ENCODE data around the gene ACACB. TPM values are rescaled to one million over a fixed set of nuclear protein-coding genes. Genes with fewer than 3 reads are reported as not detected.

Gene ACACB
- total RNA-seq, 4 donors from 2014 or later, result 19.6 to 38.2 (median 25.8) TPM

GRCh38 chr12:109087250-109087649 lies 29.1 kb upstream of the ACACB start:
- TF ChIP-seq POLR2A (IDR thresholded peaks at IDR 0.05) (no peak), CTCF (IDR thresholded peaks at IDR 0.05) (no peak)
- 71 to 77% methylated on average over 5 of the region's 5 CpGs for WGBS, 2 donors
- DNase-seq (ENCODE audit: low spot score in 2 of 2), result no peak
- no peak overlapping the region for H3K4me3 ChIP-seq (ENCODE audit: low read depth, poor library complexity, severe bottlenecking)
- intact Hi-C loops (cut with DNase I; ENCODE audit: low total_unique reads), result no loop called here

DNA sequence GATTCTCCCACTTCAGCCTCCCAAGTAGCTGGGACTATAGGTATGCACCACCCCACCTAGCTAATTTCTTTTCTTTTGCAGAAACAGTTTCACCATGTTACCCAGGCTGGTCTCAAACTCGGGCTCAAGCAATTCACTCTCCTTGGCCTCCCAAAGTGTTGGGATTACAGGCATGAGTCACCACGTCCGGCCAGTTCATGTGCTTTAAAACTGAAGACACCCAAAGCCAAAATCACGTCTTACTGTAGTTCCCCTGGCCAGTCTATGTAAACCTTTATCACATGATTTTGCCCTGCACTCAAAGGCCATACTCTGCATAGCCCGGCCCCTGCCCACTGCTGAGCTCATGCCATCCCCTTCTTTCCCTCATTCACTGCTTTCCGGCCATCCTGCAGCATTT lies 27.6 kb upstream of the ACACB start:
- 76 to 82% methylated on average over 6 of the region's 6 CpGs for WGBS, 2 donors
- DNase-seq (ENCODE audit: low spot score in 2 of 2), result no peak

GRCh38 chr12:109089683-109090082 lies 26.7 kb upstream of the ACACB start:
- intact Hi-C loops (cut with DNase I; ENCODE audit: low total_unique reads), result loop anchor here (10.0 kb wide), 1 partner anchor 525 kb away; the partner anchor contains the start of genes ISCU and SART3
- no peak for DNase-seq (ENCODE audit: low spot score in 2 of 2)
- 85% methylated on average over 7 of the region's 7 CpGs for WGBS, 2 donors
- TF ChIP-seq CTCF (IDR thresholded peaks at IDR 0.05), result no peak
- TF ChIP-seq POLR2A (IDR thresholded peaks at IDR 0.05), result no peak
- no peak overlapping the region for H3K4me3 ChIP-seq (ENCODE audit: low read depth, poor library complexity, severe bottlenecking)

More for the DNA sequence above, 27.6 kb upstream of the ACACB start:
- intact Hi-C loops (cut with DNase I; ENCODE audit: low total_unique reads), result no loop called here
- TF ChIP-seq CTCF (IDR thresholded peaks at IDR 0.05) (no peak), POLR2A (IDR thresholded peaks at IDR 0.05) (no peak)
- H3K4me3 ChIP-seq (ENCODE audit: low read depth, poor library complexity, severe bottlenecking), result no peak overlapping the region

DNA sequence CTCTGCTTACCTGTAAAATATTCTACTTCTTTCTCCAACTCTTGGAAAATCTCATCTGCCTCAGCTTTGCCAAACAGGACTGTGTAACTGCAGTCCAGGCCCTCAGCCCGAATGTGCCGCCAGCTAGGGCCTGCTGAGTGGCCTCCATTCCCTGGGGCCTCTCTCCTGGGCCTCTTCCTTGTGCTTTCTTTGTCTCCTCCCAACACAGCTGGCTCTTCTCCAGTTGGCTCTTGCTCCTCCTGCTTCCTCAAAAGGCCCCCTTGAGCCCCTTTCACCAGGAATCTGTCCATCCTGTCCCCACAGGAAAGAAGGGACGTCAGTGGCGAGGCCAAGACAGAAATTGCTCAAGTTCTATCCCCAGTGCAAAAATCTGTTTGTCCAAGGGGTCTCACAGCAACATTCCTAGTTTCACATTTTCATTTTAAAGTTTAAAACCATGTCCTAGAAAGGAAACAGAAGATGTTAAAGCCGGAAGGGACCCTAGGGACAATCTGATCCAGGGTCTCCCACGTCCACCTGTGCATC lies 23.8 kb upstream of the ACACB start:
- TF ChIP-seq CTCF (IDR thresholded peaks at IDR 0.05) (no peak), POLR2A (IDR thresholded peaks at IDR 0.05) (no peak)
- intact Hi-C loops (cut with DNase I; ENCODE audit: low total_unique reads), result loop anchor here (10.0 kb wide), 1 partner anchor 528 kb away; the partner anchor contains the start of genes ISCU and SART3
- 34 to 41% methylated on average over 6 of the region's 6 CpGs for WGBS, 2 donors
- no peak for DNase-seq (ENCODE audit: low spot score in 2 of 2)
- peak overlapping the region; percentile 17 for H3K4me3 ChIP-seq (ENCODE audit: low read depth, poor library complexity, severe bottlenecking)

DNA sequence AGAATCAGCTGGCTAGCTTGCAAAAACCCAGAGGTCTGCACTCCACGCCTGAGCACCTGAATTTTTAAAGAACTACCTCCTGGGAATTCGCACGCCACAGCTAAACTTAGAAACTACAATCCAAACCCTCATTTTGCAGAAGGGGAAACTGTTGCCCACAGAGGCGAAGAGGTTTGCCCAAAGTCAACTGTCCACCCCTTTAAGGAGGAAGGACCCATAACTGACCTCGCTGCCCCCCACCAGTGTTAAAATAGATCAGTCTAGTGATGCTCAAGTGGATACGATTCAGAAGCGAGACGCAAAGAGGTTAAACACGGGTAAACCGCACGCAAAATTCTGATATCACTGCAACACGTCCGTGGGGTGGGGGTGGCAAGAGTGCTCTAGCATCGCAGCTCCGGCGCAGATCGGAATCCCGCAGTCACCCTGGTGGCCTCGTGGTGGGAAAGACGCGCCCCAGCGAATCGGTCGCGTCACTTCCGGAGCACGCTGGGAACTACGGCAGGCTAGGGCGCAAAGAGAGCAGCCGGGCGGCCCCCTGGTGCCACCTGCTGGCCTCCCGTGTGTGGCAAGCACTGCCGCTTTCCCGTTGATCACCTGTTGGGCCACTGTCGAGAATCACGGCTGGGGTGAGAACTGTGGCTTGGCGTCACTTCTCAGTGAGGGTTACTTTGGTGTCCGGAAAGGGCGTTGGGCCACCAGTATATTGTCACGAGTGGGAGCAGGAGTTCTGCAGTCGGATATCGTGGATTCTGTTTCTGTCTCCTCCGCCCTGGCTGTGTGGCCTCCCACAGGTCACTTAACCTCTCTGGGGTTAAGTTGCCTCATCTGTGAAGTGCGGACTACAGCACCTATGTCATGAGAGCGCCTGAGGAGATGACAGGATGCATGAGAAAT lies 23.1 kb upstream of the ACACB start, which contains the start of gene ALKBH2:
Gene ALKBH2, minus strand, starts transcription at position 451 of the 897 bp plus-strand sequence. CDS start 686 bp downstream, outside the sequence.
- intact Hi-C loops (cut with DNase I; ENCODE audit: low total_unique reads), result loop anchor here (10.0 kb wide), 1 partner anchor 528 kb away; the partner anchor contains the start of genes ISCU and SART3
- WGBS, 2 donors, result 6% methylated on average over 35 to 41 of the region's 45 CpGs
- TF ChIP-seq CTCF (IDR thresholded peaks at IDR 0.05) (peak in 1 of 3 donors; percentile 99), POLR2A (IDR thresholded peaks at IDR 0.05) (no peak)
- peak within 1 kb of the TSS; percentile 17 for H3K4me3 ChIP-seq (ENCODE audit: low read depth, poor library complexity, severe bottlenecking)
- DNase-seq (ENCODE audit: low spot score in 2 of 2), result peak; percentile 90 to 98
